ENCODE results near the gene CORIN.
"Not testable (repeated sequence)": the region's sequence is repeated elsewhere in the genome, so short reads cannot be mapped to it uniquely, and the experiment has no call there.

The CORIN gene

DNA sequence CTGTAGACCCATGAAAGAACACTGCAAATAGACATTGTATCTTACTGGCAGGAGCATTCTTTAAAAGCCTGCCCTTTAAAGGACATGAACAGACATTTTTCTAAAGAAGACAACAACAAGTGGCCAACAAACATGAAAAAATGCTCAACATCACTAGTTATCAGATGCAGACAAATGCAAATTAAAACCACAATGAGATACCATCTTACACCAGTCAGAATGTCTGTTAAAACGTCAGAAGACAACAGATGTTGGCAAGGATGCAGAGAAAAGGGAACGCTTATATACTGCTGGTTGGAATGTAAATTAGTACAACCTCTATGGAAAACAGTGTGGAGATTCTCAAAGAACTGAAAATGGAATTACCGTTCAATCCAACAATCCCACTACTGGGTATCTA, 275.6 kb downstream of the CORIN start:
- DNase-seq (ENCODE audit: low read depth), result no peak

DNA sequence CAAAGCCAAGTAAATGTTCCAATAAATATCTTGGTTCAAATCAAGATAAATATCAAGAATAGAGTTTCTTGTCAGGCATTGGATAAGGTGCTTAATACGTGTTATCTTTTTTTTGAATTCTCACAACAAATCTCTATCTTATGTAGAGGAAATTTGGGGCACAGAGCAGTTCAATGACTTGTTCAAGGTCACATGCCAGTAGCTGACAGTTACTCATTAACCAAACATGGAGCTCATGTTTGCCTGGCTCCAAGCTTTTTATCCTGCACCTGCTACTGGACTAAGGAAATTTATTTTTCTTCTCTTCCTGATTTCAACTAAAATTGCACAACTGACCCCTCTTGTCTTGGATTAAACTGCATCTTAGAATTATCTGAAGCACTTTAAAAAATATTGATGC, 276.5 kb downstream of the CORIN start:
- no peak for DNase-seq (ENCODE audit: low read depth)

DNA sequence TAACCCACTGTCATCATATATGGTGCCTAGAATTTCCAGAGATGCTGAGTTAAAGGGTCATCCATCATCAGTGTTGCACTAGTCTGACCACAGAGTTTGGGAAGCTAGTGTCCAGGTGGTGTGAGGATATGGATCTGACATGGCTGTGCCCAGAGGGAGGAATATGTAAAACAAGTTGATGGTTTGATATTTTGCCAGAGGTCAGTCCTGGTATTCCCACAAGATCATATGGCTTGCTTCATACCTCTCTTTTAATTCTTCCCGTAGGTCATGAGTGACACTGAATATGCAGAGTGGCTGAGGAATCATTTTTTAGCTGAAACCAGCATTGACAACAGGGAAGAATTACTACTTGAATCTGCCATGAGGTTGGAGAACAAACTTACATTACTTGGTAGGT, 277.2 kb downstream of the CORIN start:
- DNase-seq (ENCODE audit: low read depth), result no peak

DNA sequence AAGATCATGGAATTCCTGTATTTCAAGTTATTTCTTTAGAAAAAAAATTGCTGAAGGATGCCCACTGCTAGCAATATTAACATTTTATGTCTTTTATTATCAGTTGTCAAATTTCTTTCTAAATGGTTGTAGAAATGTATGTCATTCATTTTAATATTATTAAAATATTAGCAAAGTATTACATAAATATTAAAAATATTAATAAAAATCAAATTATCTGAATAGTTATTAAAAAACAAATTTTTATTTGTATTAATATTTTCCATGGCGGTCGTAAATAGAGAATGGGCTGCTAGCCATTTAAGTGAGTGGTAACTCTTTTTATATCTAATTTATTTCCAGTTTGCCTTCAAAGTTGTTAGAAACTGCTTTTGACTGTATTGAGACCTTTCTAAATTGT, 280.6 kb downstream of the CORIN start:
- DNase-seq (ENCODE audit: low read depth), result no peak

DNA sequence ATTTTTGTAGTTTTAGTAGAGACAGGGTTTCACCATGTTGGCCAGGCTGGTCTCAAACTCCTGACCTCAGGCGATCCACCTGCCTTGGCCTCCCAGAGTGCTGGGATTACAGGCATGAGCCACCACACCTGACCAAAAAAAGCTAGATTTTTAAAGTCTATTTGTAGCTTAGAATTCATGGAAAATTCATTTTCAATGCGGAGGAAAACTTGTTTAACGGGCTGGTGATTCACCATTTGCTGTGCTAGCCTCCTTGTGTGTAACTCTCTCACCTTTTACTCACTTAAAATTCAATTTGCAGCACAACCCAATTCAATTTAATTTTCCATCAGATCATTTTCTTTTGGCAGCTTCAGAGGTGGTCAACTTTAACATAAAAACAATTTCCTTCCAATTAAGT, 281.9 kb downstream of the CORIN start:
- DNase-seq (ENCODE audit: low read depth), result not testable (repeated sequence)

DNA sequence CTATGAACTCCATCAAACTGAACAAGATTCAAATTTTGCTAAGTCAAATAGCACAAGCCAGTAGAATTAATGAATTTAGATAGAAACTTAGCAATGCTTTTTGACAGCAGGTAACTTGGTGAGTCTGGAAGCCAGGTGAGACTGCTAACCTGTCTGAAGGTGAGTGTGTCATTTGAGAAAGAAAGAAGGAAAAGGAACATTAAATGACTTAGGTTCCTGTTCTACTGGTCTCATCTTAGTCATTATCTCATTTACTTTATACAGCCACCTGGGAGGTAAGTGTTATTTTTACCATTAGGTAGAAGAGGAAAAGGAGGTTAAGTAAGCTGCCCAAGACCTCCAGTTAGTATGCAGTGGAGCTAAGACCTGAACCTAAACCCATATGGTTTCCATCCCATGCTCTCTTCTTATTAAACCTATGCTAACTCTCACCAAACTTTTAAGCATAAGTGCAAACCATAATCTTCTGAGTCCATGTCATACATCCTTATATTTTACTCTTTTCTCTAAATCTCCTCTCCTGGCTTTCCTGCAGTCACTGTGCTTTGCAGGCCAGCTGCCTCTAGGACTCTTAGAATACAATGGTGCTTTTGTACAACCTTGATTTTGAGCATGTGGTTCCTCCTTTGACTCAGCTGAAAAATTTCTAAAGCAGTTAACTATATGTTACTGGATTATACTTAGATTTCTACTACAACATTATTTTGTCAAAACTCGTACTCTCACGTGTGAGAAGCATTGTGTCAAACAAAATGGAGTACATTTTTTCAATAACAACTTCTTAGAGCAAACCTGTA, 284.3 kb downstream of the CORIN start:
- DNase-seq (ENCODE audit: low read depth), result no peak

DNA sequence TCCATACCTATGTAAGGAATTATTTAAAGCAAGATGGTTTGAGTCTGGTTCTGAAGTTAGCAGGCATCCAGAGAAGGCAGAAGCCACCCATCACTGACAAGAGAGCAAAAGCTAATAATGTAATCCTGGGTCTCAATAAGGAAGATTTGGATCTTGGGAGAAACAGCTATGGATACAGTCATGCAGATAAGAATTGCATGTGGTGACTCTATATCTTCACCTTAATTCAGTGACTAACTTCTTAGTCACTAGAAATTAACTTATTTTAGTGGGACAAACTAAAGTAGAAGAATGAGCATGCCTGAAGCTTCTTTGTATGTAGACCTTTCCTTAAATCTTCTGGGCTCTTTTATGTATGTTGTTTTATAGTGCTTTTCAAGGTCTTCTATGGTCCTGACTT, 286.2 kb downstream of the CORIN start:
- no peak for DNase-seq (ENCODE audit: low read depth)

DNA sequence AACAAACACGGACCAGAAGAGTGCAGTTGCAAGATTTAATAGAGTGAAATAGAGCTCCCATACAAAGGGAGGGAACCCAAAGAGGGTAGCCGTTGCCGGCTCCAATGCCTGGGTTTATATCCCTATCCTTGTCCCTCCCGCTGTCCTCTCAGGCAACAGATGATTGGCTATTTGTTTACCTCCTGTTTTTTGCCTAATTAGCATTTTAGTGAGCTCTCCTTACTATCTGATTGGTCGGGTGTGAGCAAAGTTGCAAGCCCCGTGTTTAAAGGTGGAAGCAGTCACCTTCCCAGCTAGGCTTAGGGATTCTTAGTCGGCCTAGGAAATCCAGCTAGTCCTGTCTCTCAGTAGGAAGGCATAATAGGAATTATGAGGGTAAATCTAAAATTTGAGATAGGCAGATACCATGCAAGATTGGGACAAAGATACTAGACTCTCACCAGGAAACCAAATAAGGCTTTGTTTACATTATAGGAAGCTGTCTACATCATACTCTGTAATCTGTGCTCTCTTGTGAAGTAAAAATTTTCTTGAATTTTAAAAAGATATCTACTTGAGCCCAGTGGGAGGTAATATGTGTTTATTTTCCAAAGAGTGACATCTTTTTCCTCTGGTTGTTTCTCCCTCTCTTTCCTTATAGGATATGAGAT, 286.8 kb downstream of the CORIN start:
- DNase-seq (ENCODE audit: low read depth), result no peak

DNA sequence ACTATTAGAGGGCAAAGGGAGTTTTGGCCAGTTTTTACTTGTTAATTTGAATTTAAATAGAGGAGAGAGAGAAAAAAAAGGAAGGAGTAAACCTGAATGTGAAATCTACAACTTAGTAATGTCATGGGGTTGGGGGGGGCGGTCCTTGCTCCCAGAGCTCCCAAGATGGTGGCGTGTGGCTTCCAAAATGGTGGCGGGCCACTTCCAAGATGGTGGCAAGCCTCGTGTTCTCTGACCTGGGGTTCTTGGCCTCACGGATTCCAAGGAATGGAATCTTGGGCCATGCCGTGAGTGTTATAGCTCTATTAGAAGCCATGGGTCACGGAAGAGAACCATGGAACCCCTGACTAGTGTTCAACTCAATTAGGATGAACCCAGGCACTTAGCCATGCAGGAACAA, 287.5 kb downstream of the CORIN start:
- not testable (repeated sequence) for DNase-seq (ENCODE audit: low read depth)

Data from T-helper 22 cell (primary cell).